GM19455 (cell line): ENCODE results near the gene SMAGP.
"Not testable (repeated sequence)": the region's sequence is repeated elsewhere in the genome, so short reads cannot be mapped to it uniquely, and the experiment has no call there.

ENCODE experiments used
- ATAC-seq: cut with Tn5 transposase; IDR thresholded peaks from one replicate; pipeline ENCODE4 v1.9.1; 2021; ENCODE audit not compliant: unreplicated experiment

Gene SMAGP

DNA sequence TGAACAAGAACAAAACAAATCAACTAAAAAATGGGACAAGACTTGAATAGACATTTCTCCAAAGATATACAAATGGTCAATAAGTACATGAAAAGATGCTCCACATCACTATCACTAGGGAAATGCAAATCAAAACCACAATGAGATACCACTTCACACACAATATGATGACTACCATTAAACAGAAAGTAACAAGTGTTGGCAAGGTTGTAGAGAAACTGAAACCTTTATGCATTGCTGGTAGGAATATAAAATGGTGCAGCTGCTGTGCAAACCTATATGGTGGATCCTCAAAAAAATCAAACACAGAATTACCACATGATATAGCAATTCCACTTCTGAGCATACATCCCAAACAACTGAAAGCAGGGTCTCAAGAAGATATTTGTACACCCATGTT is 5.2 kb downstream of the SMAGP start:
- ATAC-seq, result no peak

DNA sequence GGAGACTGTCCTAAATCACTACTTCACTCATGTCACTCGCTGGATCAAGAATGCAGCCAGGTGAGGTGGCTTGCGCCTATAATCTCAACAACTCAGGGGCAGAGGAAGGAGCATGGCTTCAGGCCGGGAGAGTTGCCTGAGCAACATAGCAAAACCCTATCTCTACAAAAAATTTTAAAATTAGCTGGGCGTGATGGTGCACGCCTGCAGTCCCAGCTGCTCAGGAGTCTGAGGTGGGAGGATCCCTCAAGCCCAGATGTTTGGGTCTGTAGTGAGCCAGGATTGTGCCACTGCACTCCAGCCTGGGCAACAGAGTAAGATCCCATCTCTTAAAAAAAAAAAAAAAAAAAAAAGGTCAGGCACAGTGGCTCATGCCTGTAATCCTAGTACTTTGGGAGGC is 5.9 kb downstream of the SMAGP start:
- no peak for ATAC-seq

DNA sequence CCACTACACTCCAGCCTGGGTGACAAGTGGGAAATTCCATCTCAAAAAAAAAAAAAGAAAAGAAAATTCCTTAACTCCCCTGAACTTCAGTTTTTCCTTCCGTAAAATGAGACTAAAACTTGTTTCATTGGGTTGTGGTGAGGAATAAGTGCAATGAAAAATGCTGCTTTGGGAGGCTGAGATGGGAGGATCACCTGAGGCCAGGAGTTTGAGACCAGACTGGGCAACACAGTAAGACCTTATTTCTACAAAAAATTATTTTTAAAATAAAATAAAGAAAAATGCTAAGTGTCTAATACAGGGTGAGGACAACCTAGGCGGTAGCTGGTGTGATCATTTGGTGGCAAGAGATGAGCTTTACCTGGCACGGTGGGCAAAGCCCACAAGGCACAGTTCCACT is 6.9 kb downstream of the SMAGP start:
- ATAC-seq, result no peak

DNA sequence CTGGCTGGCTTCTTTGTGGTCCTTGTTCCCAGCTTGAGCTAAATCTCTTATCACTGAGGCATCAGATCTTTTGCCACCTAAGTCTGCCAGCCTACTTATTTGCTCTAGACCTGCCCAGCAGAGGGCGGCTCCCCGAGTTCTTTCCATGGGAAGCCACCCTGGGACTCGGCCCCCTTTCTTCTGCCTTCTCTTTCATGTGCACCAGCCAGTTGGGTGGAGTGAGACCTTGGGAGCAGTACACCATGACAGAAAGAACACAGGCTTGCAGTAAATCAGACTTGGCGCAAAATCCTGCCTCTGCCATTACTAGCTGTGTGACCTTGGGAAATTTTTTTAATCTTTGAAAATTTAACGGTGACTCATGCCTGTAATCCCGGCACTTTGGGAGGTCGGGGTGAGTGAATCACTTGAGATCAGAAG is 7.4 kb downstream of the SMAGP start:
- no peak for ATAC-seq

DNA sequence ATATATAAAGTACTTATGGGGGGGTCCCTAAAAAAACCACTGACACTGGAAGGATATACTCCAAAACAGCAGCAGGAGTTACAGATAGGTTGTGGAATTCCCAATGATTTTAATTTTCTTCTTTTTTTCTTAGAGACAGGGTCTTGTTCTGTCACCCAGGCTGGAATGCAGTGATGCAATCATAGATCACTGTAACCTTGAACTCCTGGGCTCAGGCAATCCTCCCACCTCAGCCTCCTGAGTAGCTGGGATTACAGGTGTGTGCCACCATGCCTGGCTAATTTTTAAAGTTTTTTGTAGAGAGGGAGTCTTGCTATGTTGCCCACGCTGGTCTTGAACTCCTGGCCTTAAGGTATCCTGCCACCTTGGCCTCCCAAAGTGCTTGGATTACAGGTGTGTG is 10.6 kb downstream of the SMAGP start:
- ATAC-seq, result not testable (repeated sequence)

DNA sequence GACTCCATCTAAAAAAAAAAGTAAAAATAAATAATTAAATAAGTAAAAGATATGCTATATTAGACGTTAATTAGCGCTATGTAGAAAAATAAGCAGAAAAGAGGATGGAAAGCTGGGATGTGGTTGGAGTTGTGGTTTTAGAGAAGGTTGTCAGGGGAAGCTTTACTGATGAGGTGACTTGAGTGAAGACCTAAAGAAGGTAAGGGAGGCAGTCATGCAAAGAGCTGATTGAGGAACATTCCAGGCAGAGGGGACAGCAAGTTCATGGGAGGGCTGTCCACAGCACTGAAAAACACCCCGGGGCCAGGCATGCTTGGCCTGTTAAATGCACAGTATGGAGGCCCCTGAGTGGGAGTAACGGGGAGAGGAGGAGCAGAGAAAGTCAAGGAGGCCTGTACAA is 15.7 kb downstream of the SMAGP start:
- ATAC-seq, result no peak

DNA sequence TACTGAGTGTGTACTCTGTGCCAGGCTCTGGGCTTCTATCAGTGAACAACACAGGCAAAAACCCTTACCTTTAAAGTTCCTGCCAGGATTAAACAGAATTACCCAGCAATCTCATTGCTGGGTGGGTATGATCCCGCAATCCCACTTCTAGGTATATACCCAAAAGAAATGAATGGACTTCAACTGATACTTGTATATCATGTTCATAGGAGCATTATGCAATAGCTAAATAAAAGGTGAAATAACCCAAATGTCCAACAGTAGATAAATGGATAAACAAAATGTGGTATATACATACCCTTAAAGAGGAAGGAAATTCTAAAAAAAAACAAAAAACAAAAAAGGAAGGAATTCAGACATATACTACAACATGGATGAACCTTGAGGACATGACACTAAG is 16.9 kb downstream of the SMAGP start:
- ATAC-seq, result no peak

DNA sequence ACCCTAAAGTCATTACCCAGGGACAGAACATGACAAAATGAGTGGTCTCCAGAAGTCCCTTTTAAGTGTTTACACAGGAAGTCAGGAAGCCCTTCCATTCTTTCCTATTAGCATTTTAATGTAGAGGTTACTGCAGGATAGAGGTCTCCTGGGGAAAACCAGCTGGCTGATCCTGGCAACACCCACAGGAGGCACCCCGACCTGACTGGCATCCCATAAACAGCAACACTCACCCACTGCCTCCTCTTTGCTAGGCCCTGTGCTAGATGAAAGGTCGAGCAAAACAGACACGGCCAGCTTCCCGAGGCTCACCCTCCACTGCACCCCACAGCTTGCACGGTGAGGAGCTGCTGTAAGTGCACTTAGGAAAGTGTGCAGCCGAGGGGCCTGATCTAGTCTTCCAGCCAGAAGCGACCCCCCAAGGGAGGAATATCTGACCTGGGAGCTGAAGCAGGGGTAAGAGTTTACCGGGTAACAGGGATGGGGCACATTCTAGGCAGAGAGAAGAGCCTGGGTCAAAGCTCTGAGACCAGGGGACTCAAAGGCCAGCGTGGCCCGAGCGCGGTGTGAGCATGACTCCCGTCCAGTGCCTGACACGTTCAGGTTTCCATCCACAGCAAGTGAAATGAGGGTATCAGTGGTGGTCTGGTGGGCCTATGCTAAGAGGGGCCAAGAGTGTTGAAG is 22.6 kb downstream of the SMAGP start:
- ATAC-seq, result no peak

DNA sequence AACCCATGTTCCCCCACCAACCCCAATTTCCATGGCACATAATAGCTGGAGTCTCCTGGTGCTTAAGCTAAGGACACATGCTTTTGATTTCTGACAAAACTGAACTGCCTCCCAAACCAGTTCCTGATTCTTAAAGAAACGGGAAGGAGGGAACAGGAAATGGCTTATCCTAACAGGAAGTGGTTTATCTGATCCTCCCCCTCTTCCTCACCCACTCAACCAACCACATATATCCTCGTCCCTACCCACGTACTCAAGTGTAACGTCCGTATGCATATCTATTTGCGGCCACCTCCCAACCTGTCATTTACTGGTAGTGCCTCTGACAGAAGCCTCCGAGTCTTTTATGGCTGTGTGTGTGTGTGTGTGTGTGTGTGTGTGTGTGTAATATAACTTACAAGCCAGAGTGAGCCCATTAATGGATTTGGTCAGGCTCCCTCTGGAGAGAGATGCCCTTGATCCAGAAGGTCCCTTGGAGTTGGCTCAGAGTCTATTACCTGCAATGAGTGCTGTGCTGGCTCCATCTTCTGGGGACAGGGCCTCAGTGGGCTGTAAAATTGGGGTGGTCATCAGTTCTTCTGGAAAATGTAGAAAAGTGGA is 23.9 kb downstream of the SMAGP start:
- no peak for ATAC-seq

DNA sequence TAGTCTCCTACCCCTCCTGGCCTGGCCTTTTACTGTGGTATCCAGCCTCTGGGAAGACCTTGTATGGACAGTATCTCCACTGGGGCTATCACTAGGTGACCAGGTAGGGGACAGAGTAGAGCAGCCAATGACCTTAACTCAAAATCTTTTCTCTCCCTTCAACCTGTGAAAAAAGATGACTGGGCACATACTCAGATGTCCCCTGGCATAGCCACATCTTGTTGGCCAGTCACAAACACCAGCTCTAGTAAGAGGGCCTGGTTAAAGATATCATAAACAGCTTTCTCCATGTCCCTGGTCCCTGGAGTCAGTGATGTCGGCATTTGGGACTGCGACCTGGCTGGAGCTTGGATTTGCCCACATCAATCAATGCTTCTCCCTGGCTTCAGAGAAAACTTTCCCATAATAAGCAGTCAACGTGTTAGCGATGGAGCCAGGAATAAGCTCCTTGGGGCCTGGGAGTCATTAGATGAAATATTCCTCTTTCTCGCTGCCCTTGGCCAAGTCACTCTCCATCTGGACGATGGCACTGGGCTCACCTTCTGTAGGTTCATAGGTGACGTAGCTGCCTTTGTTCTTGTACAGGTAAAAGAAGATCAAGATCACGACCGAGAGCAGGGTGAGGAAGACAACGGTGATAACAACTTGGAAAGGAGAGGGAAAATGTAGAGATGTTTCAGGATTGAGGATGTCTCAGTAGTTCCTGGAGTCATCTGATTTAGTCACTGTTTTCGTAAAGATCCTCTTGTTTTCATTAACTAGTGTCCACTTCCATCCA is 24.6 kb downstream of the SMAGP start:
- no peak for ATAC-seq

DNA sequence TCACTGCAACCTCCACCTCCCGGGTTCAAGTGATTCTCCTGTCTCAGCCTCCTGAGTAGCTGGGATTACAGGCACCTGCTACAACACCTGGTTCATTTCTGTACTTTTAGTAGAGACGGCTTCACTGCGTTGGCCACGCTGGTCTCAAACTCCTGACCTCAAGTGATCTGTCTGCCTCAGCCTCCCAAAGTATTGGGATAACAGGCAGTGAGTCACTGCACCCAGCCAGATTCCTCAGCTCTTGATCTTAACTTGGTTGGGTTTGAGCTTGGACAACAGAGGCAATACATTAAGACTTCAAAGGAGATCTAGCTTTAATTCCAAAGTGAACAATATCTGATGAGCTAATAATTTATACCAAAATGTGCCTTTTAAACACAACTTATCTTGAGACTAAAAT is 25.9 kb downstream of the SMAGP start:
- ATAC-seq, result no peak

DNA sequence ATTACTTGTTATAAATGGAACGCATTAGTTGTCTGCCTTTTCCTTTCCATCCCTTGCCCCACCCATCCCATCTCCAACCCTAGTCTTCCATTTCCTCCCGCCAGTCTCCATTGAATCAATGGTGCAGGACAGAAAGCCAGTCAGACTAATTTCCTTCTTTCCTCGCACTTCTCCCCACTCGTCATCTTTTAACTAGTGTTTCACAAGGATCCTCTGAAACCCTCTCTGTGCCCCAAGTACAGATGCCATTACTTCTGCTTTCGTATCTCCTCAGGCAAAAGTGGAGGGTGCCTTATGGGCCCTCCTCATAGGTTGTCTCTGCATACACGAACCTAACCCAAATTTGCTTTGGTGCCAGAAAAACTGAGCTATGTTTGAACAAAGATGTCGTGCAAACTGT is 27.3 kb downstream of the SMAGP start:
- ATAC-seq, result no peak

DNA sequence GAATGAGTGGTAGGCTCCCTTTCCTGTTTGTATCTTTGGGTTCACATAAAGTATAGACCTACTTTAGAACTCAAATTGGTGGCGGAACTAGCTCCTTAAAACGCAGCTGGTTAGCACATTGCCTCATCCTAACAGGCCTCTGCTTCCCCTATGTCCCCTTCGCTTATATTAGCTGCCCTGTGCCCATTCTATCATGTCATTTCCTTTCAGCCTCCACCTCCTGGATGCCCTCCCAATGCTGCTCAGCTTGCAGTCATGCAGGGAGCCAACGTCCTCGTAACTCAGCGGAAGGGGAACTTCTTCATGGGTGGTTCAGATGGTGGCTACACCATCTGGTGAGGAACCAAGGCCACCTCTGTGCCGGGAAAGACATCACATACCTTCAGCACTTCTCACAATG is 28.1 kb downstream of the SMAGP start:
- ATAC-seq, result no peak

DNA sequence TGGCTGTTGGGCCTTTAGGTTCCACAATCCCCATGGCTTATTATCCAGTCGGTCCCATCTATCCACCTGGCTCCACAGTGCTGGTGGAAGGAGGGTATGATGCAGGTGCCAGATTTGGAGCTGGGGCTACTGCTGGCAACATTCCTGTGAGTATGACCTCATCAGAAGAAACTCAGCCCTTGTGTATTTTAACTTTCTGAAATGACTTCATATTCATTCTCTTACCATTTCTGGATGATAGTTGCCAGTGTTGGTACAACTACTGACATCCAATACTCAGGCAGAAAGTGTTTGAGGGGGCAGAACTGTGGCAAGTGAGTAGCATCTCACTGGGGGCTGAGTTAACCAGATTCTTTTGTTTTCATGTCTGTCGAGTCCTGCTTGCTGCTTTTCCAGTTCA is 29.2 kb downstream of the SMAGP start:
- ATAC-seq, result no peak

DNA sequence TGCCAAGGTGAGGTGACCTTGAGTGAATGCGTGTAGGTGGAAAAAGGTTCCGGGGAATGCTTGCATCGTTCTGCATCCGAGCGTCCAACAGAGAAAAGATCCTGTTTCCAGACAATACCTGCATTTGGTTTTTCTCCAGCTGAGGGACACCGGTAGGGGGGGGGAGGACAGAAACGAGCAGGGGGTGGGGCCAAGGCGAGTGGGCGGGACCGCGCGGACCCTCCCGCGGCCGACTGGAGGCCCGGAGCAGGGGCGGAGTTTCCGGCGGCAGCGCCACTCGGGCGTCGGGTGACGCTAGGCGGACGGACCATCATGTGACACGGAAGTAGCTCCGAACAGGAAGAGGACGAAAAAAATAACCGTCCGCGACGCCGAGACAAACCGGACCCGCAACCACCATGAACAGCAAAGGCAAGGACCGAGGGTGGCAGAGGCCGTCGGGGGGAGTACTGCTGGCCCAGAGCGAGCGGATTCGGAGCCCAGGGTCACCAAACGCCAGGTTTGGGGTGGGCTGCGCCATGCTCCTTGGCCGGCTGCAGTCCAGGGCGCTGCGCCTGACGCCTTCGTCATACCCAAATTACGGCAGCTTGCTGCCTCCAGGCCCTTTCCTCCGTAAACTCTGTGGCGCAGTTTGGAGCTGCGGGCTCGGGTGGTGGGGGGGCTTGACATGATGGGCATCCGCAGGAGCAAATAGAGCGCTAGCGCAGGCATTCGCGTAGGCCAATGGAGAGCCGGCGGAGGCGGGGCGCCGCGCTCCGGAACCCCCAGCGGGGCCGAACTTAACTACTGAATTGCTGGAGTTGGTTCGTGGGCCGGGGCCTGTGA is 31.5 kb downstream of the SMAGP start, which contains the start of gene DAZAP2:
Gene DAZAP2, plus strand, starts transcription at position 317 of the 825 bp plus-strand sequence. Its CDS starts 82 bp downstream, at position 399.
- peak; percentile 91 for ATAC-seq

DNA sequence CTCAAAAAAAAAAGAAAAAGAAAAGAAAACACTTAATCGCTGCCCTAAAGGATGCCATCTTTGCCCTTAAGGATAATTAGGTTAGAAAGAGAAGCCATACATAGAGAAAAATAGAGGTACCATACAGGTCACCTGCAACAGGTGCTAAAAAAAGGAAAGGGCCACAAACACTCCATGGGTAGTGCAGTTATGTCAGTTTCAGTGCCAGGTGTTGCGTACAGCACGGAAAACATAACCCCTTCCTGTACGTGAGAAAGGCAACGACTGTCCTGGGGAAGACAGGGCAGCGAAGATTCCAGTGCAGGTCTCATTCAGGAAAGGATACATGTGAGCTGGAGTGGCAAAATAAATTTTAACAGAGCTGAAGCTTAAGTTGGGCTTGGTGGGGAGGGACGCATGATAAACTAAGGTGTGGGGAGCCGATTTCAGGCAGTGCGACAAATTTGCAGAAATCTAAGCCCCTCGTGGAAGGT is 32.1 kb downstream of the SMAGP start:
- peak; percentile 9 for ATAC-seq

DNA sequence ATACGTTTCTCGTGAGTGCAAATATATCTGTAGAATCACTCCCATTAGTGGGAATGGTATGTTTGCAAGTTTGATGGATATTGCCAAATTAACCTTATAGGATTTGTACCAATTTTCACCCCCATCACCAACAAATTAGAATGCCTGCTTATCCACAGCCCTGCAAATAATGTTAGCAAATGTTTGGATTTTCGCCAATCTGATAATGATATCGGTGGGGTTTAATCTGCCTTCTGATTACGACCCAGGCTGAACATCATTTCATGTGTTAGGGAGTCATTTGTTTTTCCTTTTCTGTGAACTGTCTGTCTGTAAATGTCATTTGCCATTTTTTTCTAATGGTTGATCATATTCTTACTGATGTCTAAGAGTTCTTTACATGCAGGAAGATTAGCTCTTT is 35.7 kb downstream of the SMAGP start:
- ATAC-seq, result no peak

DNA sequence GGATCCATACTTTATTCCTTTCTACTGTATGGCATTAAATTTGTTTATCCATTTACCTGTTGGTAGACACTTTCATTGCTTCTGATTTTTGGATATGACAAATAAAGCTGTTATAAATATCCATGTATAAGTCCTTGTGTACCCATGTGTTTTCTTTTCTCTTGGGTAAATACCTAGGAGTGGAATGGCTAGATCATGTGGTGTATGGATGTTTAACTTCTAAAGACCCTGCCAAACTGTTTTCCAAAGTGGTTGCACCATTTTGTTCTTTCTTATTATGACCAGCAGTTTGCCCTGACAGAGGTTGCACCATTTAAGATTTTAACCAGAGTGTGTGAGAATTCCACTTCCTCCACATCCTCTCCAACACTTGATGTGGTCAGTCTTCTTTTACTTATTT is 37.6 kb downstream of the SMAGP start:
- ATAC-seq, result no peak

DNA sequence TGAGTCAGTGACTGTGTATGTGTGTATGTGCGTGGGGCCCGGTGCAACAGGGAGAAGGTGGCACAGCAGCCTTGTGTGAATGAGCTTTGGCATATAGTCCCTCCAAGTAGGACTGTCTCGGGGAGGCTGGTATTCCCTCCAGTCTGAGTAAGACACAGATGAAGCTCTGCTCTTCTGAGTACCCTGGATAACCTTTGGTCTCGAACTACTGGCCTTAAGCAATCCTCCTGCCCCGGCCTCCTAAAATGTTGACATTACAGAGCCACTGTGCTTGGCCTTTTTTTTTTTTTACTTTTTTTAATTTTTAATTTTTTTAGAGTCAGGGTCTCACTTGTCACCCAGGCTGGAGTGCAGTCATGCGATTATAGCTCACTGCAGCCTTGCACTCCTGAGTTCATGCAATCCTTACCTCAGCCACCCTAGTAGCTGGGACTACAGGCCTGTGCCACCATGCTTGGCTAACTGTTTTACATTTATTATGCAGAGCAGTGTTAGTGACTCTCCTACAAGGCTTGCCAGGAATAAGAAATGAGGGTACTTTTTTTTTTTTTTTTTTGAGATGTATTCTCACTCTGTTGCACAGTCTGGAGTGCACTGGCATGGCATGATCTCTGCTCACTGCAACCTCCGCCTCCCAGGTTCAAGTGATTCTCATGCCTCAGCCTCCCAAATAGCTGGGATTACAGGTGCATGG is 41.0 kb downstream of the SMAGP start:
- no peak for ATAC-seq

DNA sequence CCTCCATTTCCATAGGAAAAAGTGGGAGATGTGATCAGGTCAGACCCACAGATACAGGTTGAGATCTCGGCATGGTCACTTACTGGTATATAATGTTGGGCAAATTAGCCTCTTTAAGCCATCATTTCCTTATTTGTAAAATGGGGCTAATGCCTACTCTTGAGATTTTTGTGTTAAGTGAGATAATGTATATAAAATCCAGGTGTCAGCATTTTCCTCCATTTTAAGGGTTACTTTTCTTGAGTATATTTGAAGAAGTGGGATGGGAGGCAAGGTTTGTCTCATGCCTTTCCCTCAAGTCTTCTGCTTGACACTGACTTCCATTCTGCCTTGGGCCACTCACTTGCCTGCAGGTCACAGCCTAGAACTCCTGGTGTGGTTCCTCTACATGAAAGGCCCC is 42.3 kb downstream of the SMAGP start:
- no peak for ATAC-seq

DNA sequence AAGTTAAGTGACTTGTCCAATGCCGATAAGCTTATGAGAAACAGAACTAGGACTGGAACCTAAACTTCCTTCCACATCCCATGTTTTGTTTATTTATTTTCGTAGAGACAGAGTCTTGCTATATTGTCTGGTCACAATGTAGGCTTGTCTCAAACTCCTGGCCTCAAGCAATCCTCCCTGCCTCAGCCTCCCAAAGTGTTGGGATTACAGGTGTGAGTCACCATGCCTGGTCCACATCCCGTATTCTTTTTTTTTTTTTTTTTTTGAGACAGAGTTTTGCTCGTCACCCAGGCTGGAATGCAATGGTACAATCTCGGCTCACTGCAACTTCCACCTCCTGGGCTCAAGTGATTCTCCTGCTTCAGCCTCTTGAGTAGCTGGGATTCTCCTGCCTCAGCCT is 43.1 kb downstream of the SMAGP start:
- not testable (repeated sequence) for ATAC-seq
